Omental fat pad (tissue), 4 donors: ENCODE data around the gene MRPL18. TPM values are rescaled to one million over a fixed set of nuclear protein-coding genes. Genes with fewer than 3 reads are reported as not detected.
A peak's percentile ranks its signal among the peaks of the same experiment; 100 is the strongest.

ENCODE experiments used
- ATAC-seq: fragments of 150-250 bp; one replicate; pipeline ENCODE4 v1.9.1; 2016; ENCODE audit warnings: mild to moderate bottlenecking, moderate library complexity; ENCODE audit not compliant: low FRiP score
- DNase-seq: peaks from one replicate; pipeline ENCODE4 v3.0.0-alpha.2; 2019; ENCODE audit warnings: low spot score
- CTCF ChIP-seq, 3 donors: fragments of 450-650 bp; IDR thresholded peaks; one replicate each; pipeline ENCODE4 v1.5.1; 2016 to 2017; ENCODE audit warnings: antibody characterized with exemption in 3 of 3, mild to moderate bottlenecking in 3 of 3, moderate library complexity in 2 of 3
- total RNA-seq, 4 donors: library from RNA; depleted of rRNA; stranded (reverse); fragments of >200 nt; gene quantifications; one replicate each; pipeline ENCODE4 v1.1.0, GENCODE V29; 2016

MRPL18 gene
- total RNA-seq, 4 donors from 2014 or later: 37.2 to 87.6 (median 60.3) TPM

GRCh38 chr6:159777240-159777904, 12.9 kb upstream of the MRPL18 start:
- no peak for ATAC-seq
- no peak for TF ChIP-seq CTCF (IDR thresholded peaks at IDR 0.05)
- no peak for DNase-seq

GRCh38 chr6:159778131-159778530, 12.1 kb upstream of the MRPL18 start:
- ATAC-seq (no peak), DNase-seq (no peak)
- no peak for TF ChIP-seq CTCF (IDR thresholded peaks at IDR 0.05)

GRCh38 chr6:159778542-159779103, 11.6 kb upstream of the MRPL18 start:
- no peak for TF ChIP-seq CTCF (IDR thresholded peaks at IDR 0.05)
- DNase-seq: no peak
- ATAC-seq: no peak

GRCh38 chr6:159788276-159788675, 2.0 kb upstream of the MRPL18 start:
- TF ChIP-seq CTCF (IDR thresholded peaks at IDR 0.05): no peak
- DNase-seq (no peak), ATAC-seq (no peak)

- no peak for ATAC-seq
- no peak for TF ChIP-seq CTCF (IDR thresholded peaks at IDR 0.05)
- peak; percentile 32 for DNase-seq
Measured at GRCh38 chr6:159788753-159789376, 1.4 kb upstream of the MRPL18 start.

- DNase-seq (peak; percentile 99), ATAC-seq (peak; percentile 92)
- no peak for TF ChIP-seq CTCF (IDR thresholded peaks at IDR 0.05)
Measured at GRCh38 chr6:159789377-159790148, 704 bp upstream of the MRPL18 start, which contains the start of gene TCP1. TCP1 (minus strand) TSS chr6:159789602; CDS start chr6:159789468, 134 bp downstream.
